Activated CD8-positive, alpha-beta memory T cell treated with anti-CD3 and anti-CD28 coated beads for 4 hours (primary cell): ENCODE measurements around the gene NPAS2.

ENCODE experiments used
- DNase-seq, 2 donors: peaks; one replicate each; pipeline ENCODE4 v3.0.0-alpha.2; 2020; ENCODE audit warnings: low read depth in 2 of 2

NPAS2 gene, protein sequence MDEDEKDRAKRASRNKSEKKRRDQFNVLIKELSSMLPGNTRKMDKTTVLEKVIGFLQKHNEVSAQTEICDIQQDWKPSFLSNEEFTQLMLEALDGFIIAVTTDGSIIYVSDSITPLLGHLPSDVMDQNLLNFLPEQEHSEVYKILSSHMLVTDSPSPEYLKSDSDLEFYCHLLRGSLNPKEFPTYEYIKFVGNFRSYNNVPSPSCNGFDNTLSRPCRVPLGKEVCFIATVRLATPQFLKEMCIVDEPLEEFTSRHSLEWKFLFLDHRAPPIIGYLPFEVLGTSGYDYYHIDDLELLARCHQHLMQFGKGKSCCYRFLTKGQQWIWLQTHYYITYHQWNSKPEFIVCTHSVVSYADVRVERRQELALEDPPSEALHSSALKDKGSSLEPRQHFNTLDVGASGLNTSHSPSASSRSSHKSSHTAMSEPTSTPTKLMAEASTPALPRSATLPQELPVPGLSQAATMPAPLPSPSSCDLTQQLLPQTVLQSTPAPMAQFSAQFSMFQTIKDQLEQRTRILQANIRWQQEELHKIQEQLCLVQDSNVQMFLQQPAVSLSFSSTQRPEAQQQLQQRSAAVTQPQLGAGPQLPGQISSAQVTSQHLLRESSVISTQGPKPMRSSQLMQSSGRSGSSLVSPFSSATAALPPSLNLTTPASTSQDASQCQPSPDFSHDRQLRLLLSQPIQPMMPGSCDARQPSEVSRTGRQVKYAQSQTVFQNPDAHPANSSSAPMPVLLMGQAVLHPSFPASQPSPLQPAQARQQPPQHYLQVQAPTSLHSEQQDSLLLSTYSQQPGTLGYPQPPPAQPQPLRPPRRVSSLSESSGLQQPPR

DNA sequence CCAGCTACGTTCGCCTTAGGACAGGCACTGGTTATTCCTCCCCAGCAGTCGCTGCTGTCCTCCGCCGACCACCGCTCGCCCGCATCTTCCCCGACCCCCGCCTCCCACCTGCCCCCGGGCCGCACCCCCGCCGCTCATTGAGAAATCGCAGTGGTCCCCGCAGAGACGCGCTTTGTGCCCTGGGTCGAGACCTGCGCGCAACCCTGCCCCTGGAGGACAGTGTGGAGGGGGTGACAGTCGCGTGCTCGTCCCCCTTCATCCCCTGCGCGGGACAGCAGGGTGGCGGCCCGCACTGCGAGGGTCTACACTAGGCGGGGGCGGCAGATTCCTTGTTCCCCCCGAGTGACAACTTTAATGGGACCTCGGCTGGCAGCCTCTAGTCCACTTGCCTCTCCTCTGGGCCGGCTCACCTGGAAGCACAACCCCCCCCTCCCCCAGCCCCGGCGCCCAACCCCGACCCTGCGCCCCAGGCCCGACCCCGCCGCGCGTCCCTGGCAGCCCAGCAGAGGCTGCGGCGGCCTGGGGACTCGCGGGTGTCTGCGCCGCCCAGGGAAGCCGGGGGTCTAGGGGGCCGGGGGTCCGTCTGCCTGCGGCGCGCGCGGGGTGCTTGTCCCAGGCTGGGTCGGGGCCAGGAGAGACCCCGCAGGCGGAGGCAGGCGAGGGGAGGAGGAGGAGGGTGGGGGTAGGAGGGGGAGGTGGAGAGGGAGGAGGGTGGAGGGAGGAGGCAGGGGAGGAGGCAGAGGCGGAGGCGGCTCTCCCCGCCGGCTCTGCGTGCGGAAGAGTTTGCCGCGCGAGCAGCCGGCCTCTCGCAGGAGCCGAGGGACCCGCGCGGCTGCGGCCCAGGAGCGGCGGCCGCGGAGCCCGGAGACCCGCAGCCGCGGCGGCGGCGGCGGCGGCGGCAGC lies at the start of gene NPAS2:
TSS of gene NPAS2 (plus strand) at position 770 of the 903 bp plus-strand sequence. CDS start 84,616 bp downstream, outside the sequence.
- DNase-seq, result no peak

DNA sequence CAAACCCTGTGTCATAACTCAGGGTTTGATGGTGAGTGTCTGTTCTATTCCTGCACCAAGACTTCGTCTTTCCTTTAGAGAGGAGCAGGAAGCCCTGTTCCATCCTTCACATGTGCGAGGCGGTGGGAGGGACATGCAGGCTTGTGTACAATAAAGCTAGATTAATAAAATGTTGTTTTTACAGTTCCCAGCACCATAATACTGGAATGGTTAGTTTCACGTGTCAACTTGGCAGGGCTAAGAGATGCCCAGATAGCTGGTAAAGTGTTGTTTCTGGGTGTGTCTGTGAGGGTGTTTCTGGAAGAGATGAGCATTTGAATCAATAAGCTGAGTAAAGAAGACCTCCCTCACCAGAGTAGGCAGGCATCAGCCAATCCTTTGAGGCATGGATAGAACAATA lies 48.8 kb upstream of the NPAS2 start:
- DNase-seq, result no peak

DNA sequence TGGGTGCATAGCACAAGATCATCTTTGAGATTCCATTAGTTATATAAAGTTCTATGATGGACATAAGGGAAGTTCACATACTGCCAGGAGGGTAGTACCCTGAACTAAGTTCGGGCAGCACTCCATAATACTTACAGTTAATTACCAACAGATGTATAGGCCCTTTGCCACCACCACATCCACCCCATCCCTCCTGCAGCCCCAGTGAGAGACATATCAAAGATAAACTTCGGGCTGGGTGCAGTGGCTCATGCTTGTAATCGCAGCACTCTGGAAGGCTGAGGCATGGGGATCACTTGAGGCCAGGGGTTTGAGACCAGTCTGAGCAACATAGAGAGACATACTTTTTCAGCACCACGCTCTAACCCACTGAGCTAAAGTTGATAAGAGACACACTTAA lies 46.4 kb upstream of the NPAS2 start:
- DNase-seq, result no peak

- DNase-seq, result no peak
These were observed 43.5 kb upstream of the NPAS2 start for GRCh38 chr2:100776445-100776844.

GRCh38 chr2:100778637-100779450 lies 41.1 kb upstream of the NPAS2 start:
- no peak for DNase-seq

DNA sequence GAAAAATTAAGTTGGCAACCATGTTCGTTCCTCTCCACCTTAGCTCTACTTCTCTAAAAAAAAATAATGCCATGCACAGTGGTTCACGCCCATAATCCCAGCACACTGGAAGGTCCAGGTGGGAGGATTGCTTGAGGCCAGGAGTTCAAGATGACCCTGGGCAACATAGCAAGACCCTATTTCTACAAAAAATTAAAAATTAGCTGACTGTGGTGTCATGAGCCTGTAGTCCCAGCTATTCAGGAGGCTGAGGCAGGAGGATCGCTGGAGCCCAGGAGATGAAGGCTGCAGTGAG lies 40.1 kb upstream of the NPAS2 start:
- DNase-seq, result no peak

GRCh38 chr2:100780203-100781008 lies 39.5 kb upstream of the NPAS2 start:
- DNase-seq, result no peak

DNA sequence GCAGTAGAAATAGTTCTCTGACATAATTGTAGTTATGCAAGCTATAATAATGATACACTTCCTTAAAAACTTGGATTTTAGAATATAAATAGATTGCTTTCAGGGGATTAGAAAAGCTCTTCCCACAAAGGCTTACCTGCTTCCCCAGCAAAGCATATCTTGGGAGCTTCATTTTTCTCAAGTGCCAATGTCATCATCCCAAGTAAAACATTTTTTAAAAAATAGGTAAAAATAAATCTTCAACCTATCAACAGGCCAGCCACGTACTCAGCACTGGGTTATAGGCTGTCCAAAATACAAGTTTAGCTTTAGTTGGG lies 39.0 kb upstream of the NPAS2 start:
- no peak for DNase-seq

DNA sequence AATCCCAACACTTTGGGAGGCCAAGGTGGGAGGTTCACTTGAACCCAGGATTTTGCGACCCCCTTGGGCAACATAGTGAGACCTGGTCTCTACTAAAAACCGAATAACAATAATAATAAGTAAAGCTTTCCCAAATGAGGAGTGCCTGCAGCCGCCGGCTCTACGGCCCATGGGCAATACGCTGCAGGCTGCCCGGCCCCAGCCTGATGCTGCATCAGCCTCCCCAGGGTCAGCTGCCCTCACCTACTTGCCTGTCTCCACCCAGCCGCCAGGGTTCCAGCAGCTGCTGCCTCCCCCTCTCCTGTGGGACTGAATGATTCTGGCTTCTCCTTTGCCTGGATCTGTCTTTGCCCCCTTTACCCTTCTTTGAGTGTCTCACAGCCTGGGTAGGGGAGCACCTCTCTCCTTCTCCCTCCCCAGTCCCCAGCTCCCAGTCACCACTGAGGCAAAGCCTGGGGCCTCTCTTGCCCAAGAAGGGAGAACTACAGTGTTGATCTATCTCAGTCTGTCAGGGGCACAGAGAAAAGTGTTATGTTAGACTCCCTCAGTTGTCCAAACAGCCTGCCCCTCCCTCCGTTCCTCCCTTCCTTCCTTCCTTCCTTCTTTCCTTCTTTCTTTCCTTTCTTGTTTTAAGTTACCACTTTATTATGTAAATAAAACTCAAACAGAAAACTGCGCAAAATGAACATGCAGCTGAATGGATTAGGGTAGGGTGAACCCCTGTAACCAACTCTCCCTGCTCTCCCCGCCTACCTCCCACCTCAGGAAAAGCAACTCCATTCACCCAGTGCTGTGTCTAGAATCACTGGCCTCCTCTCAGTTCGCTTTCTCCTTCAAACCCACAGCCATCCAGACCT lies 38.2 kb upstream of the NPAS2 start:
- no peak for DNase-seq

- no peak for DNase-seq
These were observed 37.5 kb upstream of the NPAS2 start for GRCh38 chr2:100782380-100782878.

- no peak for DNase-seq
These were observed 36.0 kb upstream of the NPAS2 start for GRCh38 chr2:100783987-100784386.

DNA sequence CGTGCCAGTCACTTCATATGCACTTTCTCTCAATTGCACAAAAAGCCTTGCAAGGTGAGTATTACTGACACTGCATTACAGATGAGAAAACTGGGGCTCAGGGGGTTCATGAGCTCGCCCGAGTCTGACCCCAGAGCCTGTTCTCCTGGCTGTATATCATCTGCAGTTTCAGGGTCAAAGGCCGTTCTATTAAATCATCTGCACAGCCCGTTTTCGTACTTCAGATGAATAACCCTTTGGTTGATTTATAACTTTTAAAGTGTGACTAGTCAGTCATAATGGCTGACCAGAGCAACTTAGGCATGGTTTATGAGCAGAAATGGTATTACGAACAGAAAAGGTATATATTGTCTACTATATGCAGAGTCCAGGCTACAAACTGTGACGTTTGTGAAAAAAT lies 35.3 kb upstream of the NPAS2 start:
- no peak for DNase-seq

GRCh38 chr2:100785626-100786296 lies 34.2 kb upstream of the NPAS2 start:
- no peak for DNase-seq

GRCh38 chr2:100786297-100786658 lies 33.7 kb upstream of the NPAS2 start:
- no peak for DNase-seq

- no peak for DNase-seq
These were observed 33.0 kb upstream of the NPAS2 start for GRCh38 chr2:100786985-100787384.

DNA sequence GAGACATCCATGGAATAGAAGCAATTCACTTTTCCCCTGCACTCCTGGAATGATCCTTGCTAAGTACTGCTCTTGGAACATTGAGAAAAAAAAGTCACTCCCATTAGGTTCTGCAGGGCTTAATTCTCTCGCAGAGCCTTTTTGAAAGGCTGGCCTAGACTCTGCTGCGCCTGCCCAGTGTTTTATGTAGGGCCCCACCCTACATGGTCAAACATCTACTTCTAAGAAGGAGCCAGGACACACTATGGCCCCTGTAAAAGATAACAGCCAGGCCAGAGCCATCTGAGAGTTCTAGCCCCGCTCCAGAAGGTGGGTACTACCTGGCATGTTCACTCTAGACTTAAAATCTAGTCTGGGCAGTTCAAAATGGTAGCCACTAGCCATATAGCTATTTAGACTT lies 30.6 kb upstream of the NPAS2 start:
- no peak for DNase-seq

DNA sequence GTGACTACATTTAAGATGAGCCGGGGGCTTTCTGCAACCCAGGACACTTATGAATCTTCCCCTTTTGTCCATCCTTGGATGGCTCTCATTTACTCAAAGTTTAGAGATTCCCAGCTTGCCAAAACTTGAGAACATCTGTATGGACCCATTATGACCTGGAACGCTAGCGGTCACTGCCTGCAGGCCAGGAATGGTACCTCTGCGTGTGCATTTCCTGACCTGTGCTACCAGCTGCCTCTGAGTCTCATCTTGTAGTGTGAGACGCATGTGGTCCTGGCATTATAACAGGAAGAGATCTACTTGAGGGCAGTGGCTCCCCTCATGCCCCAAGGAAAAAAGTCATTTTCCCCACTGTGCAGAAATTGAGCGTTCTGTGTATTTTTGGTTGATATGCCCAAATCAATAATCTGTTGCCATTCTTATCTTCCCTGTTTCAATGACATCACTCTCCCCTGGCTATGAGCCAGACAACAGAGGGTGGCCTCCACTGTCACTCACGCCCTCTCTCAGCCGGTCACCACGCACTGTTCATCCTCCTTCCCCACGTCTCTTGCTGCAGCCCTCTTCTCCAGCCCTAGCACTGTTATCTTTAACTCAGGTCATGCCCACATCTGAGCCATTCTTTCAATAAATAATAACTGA lies 28.5 kb upstream of the NPAS2 start:
- DNase-seq, result no peak

DNA sequence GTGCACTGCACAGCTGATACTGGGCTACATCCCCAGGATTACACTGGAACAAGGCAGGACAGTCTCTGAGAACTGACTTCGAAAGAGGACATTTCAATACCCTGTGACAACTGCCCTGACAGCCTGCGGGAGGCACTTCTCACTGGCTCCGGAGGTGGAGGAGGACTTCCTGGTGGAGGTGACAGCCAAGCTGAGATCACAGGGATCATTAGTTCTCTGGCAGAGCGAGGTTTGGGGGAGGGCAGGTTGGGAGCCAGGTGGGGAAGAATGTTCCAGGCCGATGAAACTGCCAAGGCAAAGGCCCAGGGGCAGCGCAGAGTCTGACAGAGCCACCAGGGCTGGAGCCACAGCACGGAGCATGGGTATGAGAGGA lies 28.0 kb upstream of the NPAS2 start:
- DNase-seq, result no peak

DNA sequence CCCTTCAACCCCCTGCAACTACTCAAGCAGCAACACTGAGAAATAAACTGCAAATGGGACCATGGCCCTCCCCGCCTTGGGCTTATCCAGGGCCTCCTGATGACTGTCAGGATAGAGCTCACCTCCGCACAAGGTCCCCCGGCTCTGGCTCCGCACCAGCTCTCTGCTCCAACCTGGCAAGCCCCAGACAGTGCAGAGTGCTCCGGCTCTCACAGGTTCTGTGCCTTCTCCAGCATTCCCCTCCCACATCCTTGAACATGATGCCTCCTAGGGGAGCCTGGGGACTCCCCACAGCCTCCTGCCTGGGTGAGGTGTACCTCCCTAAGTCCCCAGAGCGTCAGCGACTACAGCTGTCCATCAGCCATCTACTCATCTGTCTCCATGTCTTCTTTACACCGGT lies 26.7 kb upstream of the NPAS2 start:
- DNase-seq, result no peak
